CD14-positive monocyte (primary cell): ENCODE results near the gene TSPAN7. TPM values are rescaled to one million over a fixed set of nuclear protein-coding genes. Genes with fewer than 3 reads are reported as not detected.

Experiments
- DNase-seq, 3 donors: peaks; one replicate each; pipeline ENCODE4 v3.0.0-alpha.2; 2011 to 2022
- H2AFZ ChIP-seq: 2 replicates; pipeline ENCODE4 v1.6.0; 2012; ENCODE audit warnings: mild to moderate bottlenecking, low read depth, low read length, inconsistent platforms; ENCODE audit not compliant: insufficient read depth, poor library complexity, severe bottlenecking
- H3K27ac ChIP-seq, 2 donors: 1 replicate in 1 of 2; 2 replicates in 1 of 2; pipeline ENCODE4 v1.5.1; 2012 to 2013; ENCODE audit warnings: low read length in 2 of 2, control low read depth in 1 of 2, inconsistent platforms in 1 of 2, low read depth in 1 of 2, mild to moderate bottlenecking in 1 of 2
- H3K27me3 ChIP-seq, 2 donors: one replicate each; pipeline versions ENCODE4 v1.6.0 to v1.6.1; 2011 to 2013; ENCODE audit warnings: low read length in 2 of 2; ENCODE audit not compliant: control insufficient read depth in 2 of 2, insufficient read depth in 2 of 2
- H3K36me3 ChIP-seq, 2 donors: replicated peaks in 1 of 2; 1 replicate in 1 of 2; 2 replicates in 1 of 2; pipeline versions ENCODE4 v1.5.1 to v1.6.1; 2012 to 2013; ENCODE audit warnings: low read length in 2 of 2, control low read depth in 1 of 2, inconsistent platforms in 1 of 2, mild to moderate bottlenecking in 1 of 2; ENCODE audit not compliant: insufficient read depth in 2 of 2, control insufficient read depth in 1 of 2
- H3K4me1 ChIP-seq, 2 donors: 1 replicate in 1 of 2; 2 replicates in 1 of 2; pipeline versions ENCODE4 v1.5.1 to v1.6.1; 2012 to 2013; ENCODE audit warnings: low read length in 2 of 2, control low read depth in 1 of 2, inconsistent platforms in 1 of 2, mild to moderate bottlenecking in 1 of 2, moderate library complexity in 1 of 2; ENCODE audit not compliant: insufficient read depth in 2 of 2, control insufficient read depth in 1 of 2
- H3K4me2 ChIP-seq: replicated peaks from 2 replicates; pipeline ENCODE3; 2012; ENCODE audit warnings: low read length, moderate library complexity, mild to moderate bottlenecking; ENCODE audit not compliant: poor library complexity, severe bottlenecking; ENCODE audit errors: extremely low read depth
- H3K4me3 ChIP-seq, 3 experiments: fragments of 200-600 bp in 1 of 3; sonication (generic) in 1 of 3; replicated peaks in 1 of 3; 1 replicate in 2 of 3; 2 replicates in 1 of 3; pipeline ENCODE4 v1.5.1; 2011 to 2013; ENCODE audit warnings: low read length in 3 of 3, mild to moderate bottlenecking in 3 of 3, control low read depth in 2 of 3, low read depth in 2 of 3, inconsistent platforms in 1 of 3, moderate library complexity in 1 of 3
- H3K79me2 ChIP-seq: 2 replicates; pipeline ENCODE4 v1.6.0; 2012; ENCODE audit warnings: mild to moderate bottlenecking, control low read depth, inconsistent platforms, low read length, moderate library complexity; ENCODE audit not compliant: insufficient read depth
- H3K9ac ChIP-seq: 2 replicates; pipeline ENCODE4 v1.6.0; 2017; ENCODE audit warnings: low read length, mild to moderate bottlenecking; ENCODE audit not compliant: insufficient read depth, poor library complexity, severe bottlenecking
- H3K9me3 ChIP-seq, 2 donors: replicated peaks in 1 of 2; 1 replicate in 1 of 2; 2 replicates in 1 of 2; pipeline versions ENCODE4 v1.5.1 to v1.6.1; 2012 to 2013; ENCODE audit warnings: low read length in 2 of 2, control low read depth in 1 of 2; ENCODE audit not compliant: control insufficient read depth in 1 of 2, insufficient read depth in 1 of 2
- H4K20me1 ChIP-seq: 2 replicates; pipeline ENCODE4 v1.6.0; 2012; ENCODE audit warnings: mild to moderate bottlenecking, low read length, control low read depth, moderate library complexity; ENCODE audit not compliant: insufficient read depth
- H3K27ac Mint-ChIP-seq, 7 donors: one replicate each; pipeline ENCODE4 v1.8.0; 2020; ENCODE audit warnings: mild to moderate bottlenecking in 7 of 7, mixed read lengths in 7 of 7, moderate library complexity in 6 of 7, inconsistent platforms in 2 of 7
- H3K27me3 Mint-ChIP-seq, 3 donors: one replicate each; pipeline ENCODE4 v1.8.0; 2021 to 2022; ENCODE audit warnings: low read depth in 3 of 3, mild to moderate bottlenecking in 3 of 3, mixed read lengths in 3 of 3, moderate library complexity in 3 of 3, inconsistent platforms in 1 of 3
- H3K36me3 Mint-ChIP-seq, 2 donors: one replicate each; pipeline ENCODE4 v1.8.0; 2020; ENCODE audit warnings: mixed read lengths in 2 of 2, inconsistent platforms in 1 of 2, mild to moderate bottlenecking in 1 of 2
- H3K4me1 Mint-ChIP-seq: one replicate; pipeline ENCODE4 v1.8.0; 2020; ENCODE audit warnings: mild to moderate bottlenecking, mixed read lengths
- H3K4me3 Mint-ChIP-seq, 2 donors: one replicate each; pipeline ENCODE4 v1.8.0; 2020; ENCODE audit warnings: mild to moderate bottlenecking in 2 of 2, mixed read lengths in 2 of 2, moderate library complexity in 1 of 2
- H3K9me3 Mint-ChIP-seq, 7 donors: one replicate each; pipeline ENCODE4 v1.8.0; 2020 to 2022; ENCODE audit warnings: mixed read lengths in 7 of 7, mild to moderate bottlenecking in 6 of 7, moderate library complexity in 6 of 7, inconsistent platforms in 2 of 7
- CTCF ChIP-seq: fragments of 200-600 bp; IDR thresholded peaks from one replicate; pipeline ENCODE4 v1.8.0; 2022; ENCODE audit warnings: antibody characterized with exemption, mild to moderate bottlenecking
- WGBS: methylation state at CpG from one replicate; pipeline ENCODE4 v1.1.5; 2013; ENCODE audit warnings: missing lambda C conversion rate; ENCODE audit not compliant: insufficient coverage; 5-methylcytosine and 5-hydroxymethylcytosine counted together
- intact Hi-C, 2 donors: fragments of 100-400 bp; cut with micrococcal nuclease; formaldehyde crosslinking; loops; one replicate each; pipeline versions ENCODE4 v1.15.0 to v1.15.1; 2023
- polyA plus RNA-seq, 3 donors: library from polyadenylated mRNA; depleted of rRNA in 1 of 3; unstranded in 2 of 3; stranded (reverse) in 1 of 3; fragments of 300-500 nt in 2 of 3; fragments of >200 nt in 1 of 3; fragmentation: Illumina TruSeq in 2 of 3; gene quantifications; 1 replicate in 2 of 3; 2 replicates in 1 of 3; pipeline ENCODE4 v1.2.3, GENCODE V29; 2012 to 2021

The TSPAN7 gene
- polyA plus RNA-seq, 3 donors, result not detected

- no peaks in the 10 kb centered on the region for H3K9me3 ChIP-seq
- H3K4me3 ChIP-seq, result no peak overlapping the region
- Mint-ChIP-seq H3K27ac (no peak overlapping the region), H3K4me3 (no peak overlapping the region), H3K27me3 (no peaks in the 10 kb centered on the region), H3K36me3 (no peaks in the 10 kb centered on the region), H3K4me1 (no peaks in the 10 kb centered on the region), H3K9me3 (peaks cover 0 to 3% (median 0%) of the 10 kb centered on the region in 7 donors)
- no peaks in the 10 kb centered on the region for H3K36me3 ChIP-seq
- H4K20me1 ChIP-seq, result no peaks in the 10 kb centered on the region
- H3K79me2 ChIP-seq, result no peaks in the 10 kb centered on the region
- no peak for DNase-seq
- no peak overlapping the region for H3K4me2 ChIP-seq
- 100% methylated on average over 1 of the region's 5 CpGs for WGBS
- TF ChIP-seq CTCF, result no peak
- H3K9ac ChIP-seq, result no peak overlapping the region
- H3K4me1 ChIP-seq, result no peaks in the 10 kb centered on the region
- H3K27ac ChIP-seq, result no peak overlapping the region
- H3K27me3 ChIP-seq, result no peaks in the 10 kb centered on the region
- intact Hi-C loops, result no loop called here
- H2AFZ ChIP-seq, result no peak overlapping the region
These were observed 133.1 kb downstream of the TSPAN7 start for GRCh38 chrX:38694394-38694793.

DNA sequence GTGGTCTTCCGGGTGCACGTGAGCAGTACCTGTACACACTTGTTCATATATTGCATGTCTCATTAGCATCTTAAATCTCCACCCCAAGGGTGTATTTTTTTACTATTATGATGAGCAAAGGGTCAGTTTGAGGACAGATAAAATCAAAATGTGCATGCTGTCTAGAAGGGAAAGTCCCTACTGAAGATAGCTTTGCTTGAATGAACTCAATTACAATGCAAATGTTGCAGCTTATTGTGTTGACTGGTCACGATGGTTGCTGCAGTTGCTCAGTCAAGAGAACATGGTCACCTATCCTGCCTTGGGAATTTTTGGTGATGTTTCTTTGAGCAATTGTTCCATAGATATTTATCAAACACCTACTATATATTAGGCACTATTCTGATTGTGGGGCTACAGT is 136.1 kb downstream of the TSPAN7 start:
- Mint-ChIP-seq H3K4me3 (no peak overlapping the region), H3K9me3 (peaks cover 0 to 3% (median 0%) of the 10 kb centered on the region in 7 donors), H3K36me3 (no peaks in the 10 kb centered on the region), H3K27ac (no peak overlapping the region), H3K27me3 (no peaks in the 10 kb centered on the region), H3K4me1 (no peaks in the 10 kb centered on the region)
- Histone ChIP-seq H4K20me1 (no peaks in the 10 kb centered on the region), H3K4me2 (no peak overlapping the region), H3K27me3 (no peaks in the 10 kb centered on the region), H3K4me3 (no peak overlapping the region), H3K4me1 (no peaks in the 10 kb centered on the region), H3K36me3 (no peaks in the 10 kb centered on the region), H3K9ac (no peak overlapping the region), H3K9me3 (no peaks in the 10 kb centered on the region), H3K79me2 (no peaks in the 10 kb centered on the region), H3K27ac (no peak overlapping the region), H2AFZ (no peak overlapping the region)
- no peak for DNase-seq
- no CpG with 5 or more reads among the region's 3 CpGs for WGBS
- intact Hi-C loops, result no loop called here
- TF ChIP-seq CTCF, result no peak
